NCI-H2081 treated with DMSO at 0.1 percent for 48 hours (cell line): ENCODE measurements around the gene NCKAP5.
A peak's percentile ranks its signal among the peaks of the same experiment; 100 is the strongest.

Experiments used
- DNase-seq: peaks from one replicate; lab custom pipeline; 2025; lab: John Stamatoyannopoulos, UW

NCKAP5 gene

DNA sequence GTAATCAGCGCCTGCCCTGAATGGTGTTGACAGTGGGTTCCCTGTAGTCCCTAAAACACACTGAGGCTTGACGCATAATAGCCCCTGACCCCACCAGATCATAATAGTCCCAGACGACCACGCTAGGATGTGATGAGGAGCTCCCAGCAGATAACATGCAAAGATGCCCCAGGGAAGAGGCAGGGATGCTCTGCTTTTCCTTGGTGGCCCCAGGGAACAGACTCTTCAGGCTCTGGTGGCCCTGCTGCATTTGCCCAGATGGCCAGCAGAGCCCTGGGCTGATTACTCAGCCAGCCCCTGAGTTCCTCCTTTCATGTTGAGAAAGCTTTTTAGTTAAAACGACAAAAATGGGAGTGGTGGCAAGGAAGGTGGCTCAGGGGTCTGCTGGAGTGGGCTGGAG is 5.9 kb upstream of the NCKAP5 start:
- no peak for DNase-seq

- no peak for DNase-seq
These were observed 5.4 kb upstream of the NCKAP5 start for GRCh38 chr2:133573491-133574162.

GRCh38 chr2:133571249-133571648 is 3.0 kb upstream of the NCKAP5 start:
- no peak for DNase-seq

DNA sequence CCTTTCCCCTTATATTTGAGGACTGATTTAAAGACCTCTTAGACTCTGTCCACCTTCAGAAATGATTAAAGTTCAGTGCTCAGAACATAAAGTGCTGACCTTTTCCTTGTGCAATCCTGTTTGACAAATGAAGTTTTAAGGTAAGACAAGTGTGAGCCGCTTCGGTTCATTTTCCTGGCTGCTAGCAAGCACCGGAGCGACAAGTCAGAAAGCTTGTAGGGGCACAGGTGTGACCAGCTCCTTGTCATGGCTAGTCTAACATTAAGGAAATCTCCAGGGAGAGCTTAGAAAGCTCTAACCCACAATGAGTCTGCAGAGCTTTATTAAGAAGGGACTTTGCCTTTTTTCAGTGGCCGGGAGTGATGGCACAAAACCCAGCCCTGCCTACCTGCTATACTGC is 2.3 kb upstream of the NCKAP5 start:
- no peak for DNase-seq

GRCh38 chr2:133569286-133569830 is 1.1 kb upstream of the NCKAP5 start:
- DNase-seq = no peak

DNA sequence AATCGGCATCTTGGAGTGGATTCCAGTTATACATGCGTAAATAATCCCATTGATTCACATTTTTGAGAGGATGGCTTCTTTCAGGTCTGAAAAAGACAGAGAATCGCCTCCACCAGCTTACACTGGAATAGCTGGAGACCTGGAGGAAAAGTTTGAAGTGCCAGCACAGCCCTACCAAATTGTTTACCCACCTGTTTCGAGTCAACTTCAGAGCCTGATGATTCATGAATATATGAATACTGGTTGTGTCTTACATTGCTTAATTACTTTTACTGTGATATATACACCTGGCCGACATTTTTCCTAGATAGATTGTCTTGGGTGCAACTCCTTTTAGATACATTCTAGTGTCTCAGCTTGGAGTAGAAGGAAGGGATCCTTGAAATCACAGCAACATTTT is 335 bp upstream of the NCKAP5 start:
- no peak for DNase-seq

GRCh38 chr2:133562558-133562957 is 5.7 kb downstream of the NCKAP5 start:
- no peak for DNase-seq

DNA sequence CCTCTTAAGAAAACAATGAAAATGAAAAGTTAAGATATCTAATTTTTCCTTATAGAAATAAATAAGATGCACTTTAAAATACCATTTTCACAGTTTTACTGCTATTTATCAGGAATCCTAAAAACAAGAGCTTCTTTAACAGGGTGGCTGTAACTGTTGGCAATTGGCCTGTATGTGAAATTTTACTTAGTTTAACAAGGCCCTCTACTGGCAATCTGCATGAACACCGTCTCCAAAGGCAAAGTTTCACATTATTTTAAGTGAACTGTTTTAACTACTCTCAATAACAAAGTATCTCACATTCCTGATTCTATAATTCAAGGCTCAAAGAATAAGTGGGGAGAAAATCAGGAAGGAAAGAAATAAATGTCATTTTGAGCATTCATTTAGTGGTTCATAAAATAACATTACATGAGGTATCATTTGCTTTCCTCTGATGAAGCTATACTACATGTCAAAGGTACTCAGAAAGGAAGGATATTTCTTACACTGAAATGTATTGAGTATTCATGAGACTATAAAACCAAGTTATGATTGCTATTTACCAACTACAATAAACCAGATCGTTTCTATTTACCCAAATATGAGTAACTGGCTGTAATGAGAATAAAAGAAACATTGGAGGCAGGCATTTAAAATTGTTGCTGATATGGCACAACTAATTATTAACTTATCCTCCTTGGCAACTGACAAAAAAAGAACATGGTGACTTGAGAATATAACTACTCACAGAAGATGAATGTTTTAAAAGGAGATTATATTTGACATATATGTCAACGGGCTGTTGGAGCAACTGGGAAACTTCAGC is 7.0 kb downstream of the NCKAP5 start:
- DNase-seq = peak; percentile 9

DNA sequence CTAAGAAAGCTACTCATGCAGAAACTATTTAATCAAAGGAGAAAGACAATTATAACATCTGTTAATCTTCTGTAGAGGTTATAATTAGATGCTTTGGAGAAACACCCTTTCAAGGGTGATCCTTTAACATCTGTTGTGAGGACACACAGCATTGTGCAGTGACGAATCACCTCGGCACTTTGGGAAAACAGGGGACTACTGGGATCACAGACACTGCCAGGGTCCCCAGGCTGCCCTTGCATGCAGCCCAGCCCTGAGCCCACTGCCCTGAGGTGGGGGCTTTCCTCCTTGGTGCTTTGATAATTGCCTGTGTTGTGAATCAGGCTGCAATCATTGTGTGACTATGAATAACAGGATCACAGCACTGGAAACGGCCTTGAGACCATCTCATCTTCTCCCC is 10.6 kb downstream of the NCKAP5 start:
- DNase-seq = no peak

GRCh38 chr2:133553838-133554408 is 14.3 kb downstream of the NCKAP5 start:
- DNase-seq = no peak

GRCh38 chr2:133553251-133553650 is 15.0 kb downstream of the NCKAP5 start:
- no peak for DNase-seq

GRCh38 chr2:133552821-133553220 is 15.4 kb downstream of the NCKAP5 start:
- DNase-seq = no peak

- DNase-seq = no peak
These were observed 26.5 kb downstream of the NCKAP5 start for GRCh38 chr2:133541797-133542196.

DNA sequence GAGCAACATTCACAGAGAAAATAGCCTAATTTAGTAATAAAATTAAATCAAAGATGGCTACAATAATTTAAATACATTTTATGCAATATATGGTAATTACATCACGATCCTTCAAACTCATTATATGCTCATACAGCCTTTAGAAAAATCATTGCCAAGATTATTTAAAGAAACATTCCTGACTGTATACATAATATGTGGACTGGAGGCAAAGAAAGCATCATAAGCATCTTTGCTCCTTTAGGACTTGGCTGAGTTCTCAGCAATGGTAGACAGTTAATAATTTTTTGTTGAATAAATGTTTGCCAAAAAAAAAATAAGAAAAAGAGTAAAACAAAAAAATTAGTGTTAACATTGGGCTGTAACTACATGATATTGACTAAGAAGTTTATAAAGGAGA is 26.9 kb downstream of the NCKAP5 start:
- no peak for DNase-seq

GRCh38 chr2:133532919-133533318 is 35.3 kb downstream of the NCKAP5 start:
- no peak for DNase-seq

GRCh38 chr2:133531382-133531781 is 36.9 kb downstream of the NCKAP5 start:
- no peak for DNase-seq

DNA sequence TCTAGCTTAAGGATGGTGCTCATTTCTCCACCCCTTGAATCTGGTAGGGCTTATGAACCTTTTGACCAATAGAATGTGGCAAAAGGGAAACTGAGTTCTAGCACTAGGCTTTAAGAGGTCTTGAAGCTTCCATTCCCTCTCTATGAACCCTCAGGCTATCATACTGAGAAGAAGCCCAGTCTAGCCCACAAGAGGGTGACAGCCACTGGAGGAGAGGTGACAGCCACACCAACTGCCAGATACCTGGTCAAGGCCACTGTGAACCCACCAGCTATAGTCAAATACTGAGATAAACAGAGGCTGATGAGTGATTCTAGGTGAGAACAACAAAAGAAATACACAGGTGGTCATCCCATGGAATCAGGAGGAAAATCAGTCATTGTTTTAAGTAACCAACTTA is 37.6 kb downstream of the NCKAP5 start:
- DNase-seq = no peak

- DNase-seq = no peak
These were observed 41.5 kb downstream of the NCKAP5 start for GRCh38 chr2:133526530-133527300.

DNA sequence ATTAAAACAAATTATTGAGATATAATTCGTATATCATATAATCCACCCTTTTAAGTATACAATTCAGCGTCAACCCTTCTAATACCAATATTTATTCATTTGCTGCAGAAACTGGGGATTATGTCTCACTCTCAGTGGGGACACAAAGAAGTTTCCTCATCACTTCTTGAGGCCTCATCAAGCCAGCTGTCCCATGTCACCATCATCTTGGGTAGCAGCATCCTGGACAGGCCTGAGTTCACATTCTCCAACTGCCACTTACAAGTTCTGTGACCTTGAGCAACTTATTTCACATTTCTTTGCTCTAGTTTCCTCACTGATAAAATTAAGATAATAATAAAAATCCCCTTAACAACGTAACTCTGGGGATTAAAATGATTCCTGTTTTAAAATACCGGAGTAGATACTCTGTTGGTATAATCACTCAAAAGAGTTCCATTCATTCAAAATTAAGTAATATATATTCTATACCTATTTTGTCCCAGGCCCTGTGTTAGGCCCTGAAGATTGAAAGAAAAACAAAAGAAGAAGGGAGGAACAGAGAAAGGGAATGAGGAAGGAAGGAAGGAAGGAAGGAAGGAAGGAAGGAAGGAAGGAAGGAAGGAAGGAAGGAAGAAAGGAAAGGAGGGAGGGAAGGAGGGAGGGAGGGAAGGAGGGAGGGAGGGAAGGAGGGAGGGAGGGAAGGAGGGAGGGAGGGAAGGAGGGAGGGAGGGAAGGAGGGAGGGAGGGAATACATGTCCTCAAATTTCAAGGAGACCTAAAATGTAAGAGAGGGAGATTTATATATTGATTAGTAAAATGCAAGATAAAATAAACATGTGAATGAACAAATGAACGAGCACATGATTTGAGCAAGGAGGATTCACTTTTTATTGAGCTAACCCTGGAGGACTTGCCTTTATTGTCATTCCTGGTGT is 42.4 kb downstream of the NCKAP5 start:
- no peak for DNase-seq

DNA sequence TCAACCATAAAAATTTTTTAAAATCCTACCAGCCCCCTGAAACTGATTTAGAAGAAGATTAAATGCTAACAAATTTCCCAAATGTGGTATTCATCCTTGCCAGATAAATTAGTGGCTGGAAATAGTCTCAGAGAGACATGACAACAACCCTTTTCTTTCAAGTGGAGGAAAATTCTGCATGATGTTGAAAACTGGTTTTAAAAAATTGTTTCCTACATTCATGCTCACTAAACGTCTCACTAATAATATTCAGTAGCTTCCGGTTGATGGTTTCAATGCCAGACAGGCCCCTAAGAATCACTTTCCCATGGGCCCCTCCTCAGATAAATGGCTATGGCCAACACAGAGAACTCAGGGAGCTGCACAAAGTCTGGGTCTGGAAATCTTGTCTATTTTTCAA is 43.2 kb downstream of the NCKAP5 start:
- no peak for DNase-seq

DNA sequence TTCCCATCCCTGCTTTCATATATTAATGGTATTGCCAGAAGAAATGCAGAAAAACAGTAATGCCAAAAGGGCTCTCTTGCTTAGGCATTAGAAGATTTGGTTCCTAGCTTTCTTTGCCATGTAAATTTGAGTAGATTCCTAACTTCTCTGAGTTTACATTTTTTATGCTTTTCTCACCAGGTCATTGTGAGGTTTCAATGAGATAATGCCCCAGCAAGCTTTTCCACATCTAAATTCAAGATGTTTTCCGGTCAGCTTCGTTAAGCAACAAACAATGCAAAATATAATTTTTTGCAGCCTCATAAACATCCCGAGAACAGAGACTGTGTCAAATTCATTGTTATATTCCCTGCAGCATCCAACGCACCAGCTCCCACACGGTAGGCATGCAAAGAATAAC is 44.9 kb downstream of the NCKAP5 start:
- DNase-seq = no peak
